ENCODE results near the gene GPC5.

Gene GPC5

GRCh38 chr13:91620670-91621141, 222.3 kb downstream of the GPC5 start:
- no peak overlapping the region for H3K4me3 ChIP-seq (ENCODE audit: insufficient read depth, low read length, poor library complexity, severe bottlenecking)
- H3F3A ChIP-seq (ENCODE audit: insufficient read depth), result no peaks in the 10 kb centered on the region
- H4K20me1 ChIP-seq (ENCODE audit: low read depth, low read length), result no peaks in the 10 kb centered on the region
- no peaks in the 10 kb centered on the region for H3K9me2 ChIP-seq (replicated peaks; ENCODE audit: insufficient read depth, low read length)
- no peaks in the 10 kb centered on the region for H3K36me3 ChIP-seq (ENCODE audit: low read length)
- no peak for TF ChIP-seq CTCF (IDR thresholded peaks at IDR 0.05; ENCODE audit: insufficient read depth, low read length, poor library complexity, severe bottlenecking)
- no peak for TF ChIP-seq EZH2phosphoT487 (conservative IDR thresholded peaks at IDR 0.05; ENCODE audit: low read length)
- no peak overlapping the region for H3K27ac ChIP-seq (ENCODE audit: low read depth, low read length)
- H3K9me3 ChIP-seq (ENCODE audit: insufficient read depth, low read length), result no peaks in the 10 kb centered on the region
- H3K79me2 ChIP-seq (ENCODE audit: insufficient read depth, low read length), result no peaks in the 10 kb centered on the region
- no peaks in the 10 kb centered on the region for H3K27me3 ChIP-seq (ENCODE audit: low read length)
- no peak overlapping the region for H2AFZ ChIP-seq (ENCODE audit: low read depth, low read length, severe bottlenecking)
- H3K4me2 ChIP-seq (ENCODE audit: low read depth, low read length, poor library complexity, severe bottlenecking), result no peak overlapping the region
- H3K9ac ChIP-seq (ENCODE audit: low read length), result no peak overlapping the region

GRCh38 chr13:91621161-91621560, 222.7 kb downstream of the GPC5 start:
- no peak for TF ChIP-seq EZH2phosphoT487 (conservative IDR thresholded peaks at IDR 0.05; ENCODE audit: low read length)
- TF ChIP-seq CTCF (IDR thresholded peaks at IDR 0.05; ENCODE audit: insufficient read depth, low read length, poor library complexity, severe bottlenecking), result no peak
- no peaks in the 10 kb centered on the region for H3F3A ChIP-seq (ENCODE audit: insufficient read depth)
- H3K9ac ChIP-seq (ENCODE audit: low read length), result no peak overlapping the region
- no peaks in the 10 kb centered on the region for H4K20me1 ChIP-seq (ENCODE audit: low read depth, low read length)
- H3K36me3 ChIP-seq (ENCODE audit: low read length), result no peaks in the 10 kb centered on the region
- H3K27ac ChIP-seq (ENCODE audit: low read depth, low read length), result no peak overlapping the region
- H2AFZ ChIP-seq (ENCODE audit: low read depth, low read length, severe bottlenecking), result no peak overlapping the region
- no peak overlapping the region for H3K4me3 ChIP-seq (ENCODE audit: insufficient read depth, low read length, poor library complexity, severe bottlenecking)
- H3K79me2 ChIP-seq (ENCODE audit: insufficient read depth, low read length), result no peaks in the 10 kb centered on the region
- no peak overlapping the region for H3K4me2 ChIP-seq (ENCODE audit: low read depth, low read length, poor library complexity, severe bottlenecking)
- H3K9me2 ChIP-seq (replicated peaks; ENCODE audit: insufficient read depth, low read length), result no peaks in the 10 kb centered on the region
- H3K9me3 ChIP-seq (ENCODE audit: insufficient read depth, low read length), result no peaks in the 10 kb centered on the region
- H3K27me3 ChIP-seq (ENCODE audit: low read length), result no peaks in the 10 kb centered on the region

DNA sequence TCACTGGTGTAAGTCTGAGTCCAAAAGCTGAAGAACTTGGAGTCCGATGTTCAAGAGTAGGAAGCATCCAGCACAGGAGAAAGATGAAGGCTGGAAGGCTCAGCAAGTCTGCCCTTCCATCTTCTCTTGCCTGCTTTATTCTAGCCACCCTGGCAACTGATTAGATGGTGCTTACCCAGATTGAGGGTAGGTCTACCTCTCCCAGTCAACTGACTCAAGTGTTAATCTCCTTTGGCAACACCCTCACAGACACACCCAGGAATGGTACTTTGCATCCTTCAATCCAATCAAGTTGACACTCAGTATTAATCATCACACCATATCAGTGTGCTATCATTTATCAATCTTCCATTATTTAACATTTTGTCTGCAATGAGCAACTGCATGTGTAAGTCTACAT, 223.5 kb downstream of the GPC5 start:
- H3K9ac ChIP-seq (ENCODE audit: low read length), result no peak overlapping the region
- no peaks in the 10 kb centered on the region for H3K36me3 ChIP-seq (ENCODE audit: low read length)
- no peaks in the 10 kb centered on the region for H4K20me1 ChIP-seq (ENCODE audit: low read depth, low read length)
- H3K27me3 ChIP-seq (ENCODE audit: low read length), result no peaks in the 10 kb centered on the region
- no peak overlapping the region for H3K4me2 ChIP-seq (ENCODE audit: low read depth, low read length, poor library complexity, severe bottlenecking)
- no peaks in the 10 kb centered on the region for H3K79me2 ChIP-seq (ENCODE audit: insufficient read depth, low read length)
- no peaks in the 10 kb centered on the region for H3K9me2 ChIP-seq (replicated peaks; ENCODE audit: insufficient read depth, low read length)
- H3K9me3 ChIP-seq (ENCODE audit: insufficient read depth, low read length), result no peaks in the 10 kb centered on the region
- TF ChIP-seq EZH2phosphoT487 (conservative IDR thresholded peaks at IDR 0.05; ENCODE audit: low read length), result no peak
- no peak for TF ChIP-seq CTCF (IDR thresholded peaks at IDR 0.05; ENCODE audit: insufficient read depth, low read length, poor library complexity, severe bottlenecking)
- no peak overlapping the region for H3K27ac ChIP-seq (ENCODE audit: low read depth, low read length)
- no peak overlapping the region for H2AFZ ChIP-seq (ENCODE audit: low read depth, low read length, severe bottlenecking)
- no peaks in the 10 kb centered on the region for H3F3A ChIP-seq (ENCODE audit: insufficient read depth)
- no peak overlapping the region for H3K4me3 ChIP-seq (ENCODE audit: insufficient read depth, low read length, poor library complexity, severe bottlenecking)

Data from SU-DHL-6 (cell line).